Progenitor cell of endocrine pancreas (in vitro differentiated cells): ENCODE results near the gene PPP4R3B. TPM values are rescaled to one million over a fixed set of nuclear protein-coding genes. Genes with fewer than 3 reads are reported as not detected.
"Not testable (repeated sequence)": the region's sequence is repeated elsewhere in the genome, so short reads cannot be mapped to it uniquely, and the experiment has no call there.

ENCODE experiments used
- DNase-seq: peaks from one replicate; pipeline ENCODE4 v3.0.0; 2021; ENCODE audit warnings: low spot score; ENCODE audit not compliant: unreplicated experiment
- H3K27ac Mint-ChIP-seq: 2 replicates; pipeline ENCODE4 v1.8.0; 2021; ENCODE audit warnings: mild to moderate bottlenecking, moderate library complexity, mixed read lengths
- H3K27me3 Mint-ChIP-seq: 2 replicates; pipeline ENCODE4 v1.8.0; 2021; ENCODE audit warnings: mixed read lengths
- H3K36me3 Mint-ChIP-seq: 2 replicates; pipeline ENCODE4 v1.8.0; 2022; ENCODE audit warnings: mixed read lengths; ENCODE audit not compliant: insufficient read depth
- H3K4me1 Mint-ChIP-seq: 2 replicates; pipeline ENCODE4 v1.8.0; 2021; ENCODE audit warnings: low read depth, mixed read lengths
- H3K4me3 Mint-ChIP-seq: 2 replicates; pipeline ENCODE4 v1.8.0; 2021; ENCODE audit warnings: low read depth, mild to moderate bottlenecking, moderate library complexity, mixed read lengths
- H3K9me3 Mint-ChIP-seq: 2 replicates; pipeline ENCODE4 v1.8.0; 2021; ENCODE audit warnings: low read depth, mixed read lengths
- total RNA-seq: library from RNA; stranded (reverse); gene quantifications from 2 replicates; pipeline ENCODE4 v1.2.1, GENCODE V29; 2021
- TF ChIP-seq, protein P1 (sequence below): fragments of 200-600 bp; sonication (generic); IDR thresholded peaks from one replicate; pipeline ENCODE4 v1.5.0; 2021; ENCODE audit warnings: antibody characterized with exemption, mild to moderate bottlenecking; ENCODE audit not compliant: unreplicated experiment

PPP4R3B gene
- total RNA-seq, 1 donor from 2014 or later: 57.0 TPM

DNA sequence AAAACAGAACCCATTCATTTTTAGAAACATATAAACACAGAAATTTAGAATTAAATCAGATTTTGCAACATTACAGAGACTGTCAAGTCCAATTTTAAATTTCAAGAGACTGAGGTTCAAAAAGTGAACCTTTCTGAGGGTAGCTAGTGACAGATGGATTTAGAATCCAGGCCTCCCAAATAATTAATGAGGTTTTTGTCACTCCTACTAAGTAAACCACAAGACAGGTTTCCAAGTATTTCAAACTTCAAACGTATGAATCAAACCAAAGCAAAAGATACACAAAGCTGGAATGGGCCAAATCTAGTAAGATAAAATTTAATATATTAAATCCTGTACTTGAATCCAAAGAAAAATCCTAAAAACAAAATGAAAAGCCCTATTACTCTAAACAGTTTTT lies 25.3 kb downstream of the PPP4R3B start:
- TF ChIP-seq, protein P1, sequence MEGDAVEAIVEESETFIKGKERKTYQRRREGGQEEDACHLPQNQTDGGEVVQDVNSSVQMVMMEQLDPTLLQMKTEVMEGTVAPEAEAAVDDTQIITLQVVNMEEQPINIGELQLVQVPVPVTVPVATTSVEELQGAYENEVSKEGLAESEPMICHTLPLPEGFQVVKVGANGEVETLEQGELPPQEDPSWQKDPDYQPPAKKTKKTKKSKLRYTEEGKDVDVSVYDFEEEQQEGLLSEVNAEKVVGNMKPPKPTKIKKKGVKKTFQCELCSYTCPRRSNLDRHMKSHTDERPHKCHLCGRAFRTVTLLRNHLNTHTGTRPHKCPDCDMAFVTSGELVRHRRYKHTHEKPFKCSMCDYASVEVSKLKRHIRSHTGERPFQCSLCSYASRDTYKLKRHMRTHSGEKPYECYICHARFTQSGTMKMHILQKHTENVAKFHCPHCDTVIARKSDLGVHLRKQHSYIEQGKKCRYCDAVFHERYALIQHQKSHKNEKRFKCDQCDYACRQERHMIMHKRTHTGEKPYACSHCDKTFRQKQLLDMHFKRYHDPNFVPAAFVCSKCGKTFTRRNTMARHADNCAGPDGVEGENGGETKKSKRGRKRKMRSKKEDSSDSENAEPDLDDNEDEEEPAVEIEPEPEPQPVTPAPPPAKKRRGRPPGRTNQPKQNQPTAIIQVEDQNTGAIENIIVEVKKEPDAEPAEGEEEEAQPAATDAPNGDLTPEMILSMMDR: no peak
- DNase-seq: no peak
- no peak overlapping the region for H3K4me3 Mint-ChIP-seq

DNA sequence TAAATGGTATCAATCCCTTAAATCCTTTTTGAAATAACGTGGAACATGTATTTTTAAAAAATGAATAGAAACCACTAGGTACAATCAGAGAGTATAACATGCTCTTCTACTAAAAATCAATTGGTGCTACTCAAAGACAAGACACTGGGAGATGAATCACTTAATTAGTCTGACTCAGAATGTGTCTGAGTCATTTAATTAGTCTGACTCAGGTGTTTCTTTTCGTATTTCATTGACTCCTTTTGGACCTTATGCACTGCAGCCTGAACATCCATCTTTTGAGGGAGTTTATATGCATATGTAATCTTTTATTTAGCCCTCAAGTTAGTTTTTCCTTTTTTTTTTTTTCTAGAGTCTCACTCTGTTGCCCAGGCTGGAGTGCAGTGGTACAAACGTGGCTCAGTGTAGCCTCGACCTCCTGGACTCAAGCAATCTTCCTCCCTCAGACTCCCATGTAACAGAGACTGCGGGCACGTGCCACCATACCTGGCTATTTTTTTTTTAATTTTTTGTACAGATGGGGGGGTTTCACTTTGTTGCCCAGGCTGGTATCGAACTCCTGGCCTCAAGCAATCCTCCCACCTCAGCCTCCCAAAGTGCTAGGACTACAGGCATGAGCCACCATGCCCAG lies 26.5 kb downstream of the PPP4R3B start:
- DNase-seq: no peak
- Mint-ChIP-seq H3K27me3 (no peaks in the 10 kb centered on the region), H3K4me1 (no peaks in the 10 kb centered on the region), H3K9me3 (no peaks in the 10 kb centered on the region), H3K27ac (no peak overlapping the region), H3K36me3 (peaks cover 4% of the 10 kb centered on the region), H3K4me3 (no peak overlapping the region)
- TF ChIP-seq, protein P1: no peak

More for the DNA sequence above, 25.3 kb downstream of the PPP4R3B start:
- Mint-ChIP-seq H3K4me1 (no peaks in the 10 kb centered on the region), H3K27ac (peak overlapping the region; percentile 57), H3K9me3 (no peaks in the 10 kb centered on the region), H3K27me3 (no peaks in the 10 kb centered on the region), H3K36me3 (peaks cover 7% of the 10 kb centered on the region)

DNA sequence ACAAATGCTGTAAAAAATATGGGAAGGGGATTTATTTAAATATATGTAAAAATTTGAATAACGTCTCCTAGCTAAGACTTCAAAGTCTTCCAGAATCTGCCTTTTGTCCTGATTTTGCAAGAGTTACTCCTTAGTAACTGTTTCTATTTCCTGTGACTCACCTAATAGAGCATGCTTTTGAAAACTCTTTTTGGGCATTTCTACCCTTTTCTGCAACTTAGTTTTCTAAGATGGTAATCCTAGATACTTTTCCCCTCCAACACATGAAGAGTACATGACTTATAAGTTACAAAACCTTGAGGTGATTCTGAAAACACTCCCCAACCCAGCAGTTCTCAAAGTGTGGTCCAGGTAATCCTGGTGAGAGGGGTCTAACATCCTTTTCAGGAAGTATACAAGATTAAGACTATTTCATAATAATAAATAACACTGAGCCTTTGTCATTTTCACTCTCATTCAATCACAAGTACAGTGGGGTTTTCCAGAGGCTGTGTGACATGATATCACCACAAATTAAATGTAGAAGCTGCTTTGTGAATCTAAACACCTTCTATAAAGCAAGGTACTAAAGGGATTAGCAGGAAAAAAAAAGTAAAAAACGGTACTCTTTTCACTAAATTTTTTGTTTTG lies 31.9 kb downstream of the PPP4R3B start:
- Mint-ChIP-seq H3K4me3 (no peak overlapping the region), H3K36me3 (peaks cover 9% of the 10 kb centered on the region), H3K9me3 (no peaks in the 10 kb centered on the region), H3K27me3 (no peaks in the 10 kb centered on the region), H3K27ac (no peak overlapping the region), H3K4me1 (no peaks in the 10 kb centered on the region)
- TF ChIP-seq, protein P1: no peak
- DNase-seq: no peak

DNA sequence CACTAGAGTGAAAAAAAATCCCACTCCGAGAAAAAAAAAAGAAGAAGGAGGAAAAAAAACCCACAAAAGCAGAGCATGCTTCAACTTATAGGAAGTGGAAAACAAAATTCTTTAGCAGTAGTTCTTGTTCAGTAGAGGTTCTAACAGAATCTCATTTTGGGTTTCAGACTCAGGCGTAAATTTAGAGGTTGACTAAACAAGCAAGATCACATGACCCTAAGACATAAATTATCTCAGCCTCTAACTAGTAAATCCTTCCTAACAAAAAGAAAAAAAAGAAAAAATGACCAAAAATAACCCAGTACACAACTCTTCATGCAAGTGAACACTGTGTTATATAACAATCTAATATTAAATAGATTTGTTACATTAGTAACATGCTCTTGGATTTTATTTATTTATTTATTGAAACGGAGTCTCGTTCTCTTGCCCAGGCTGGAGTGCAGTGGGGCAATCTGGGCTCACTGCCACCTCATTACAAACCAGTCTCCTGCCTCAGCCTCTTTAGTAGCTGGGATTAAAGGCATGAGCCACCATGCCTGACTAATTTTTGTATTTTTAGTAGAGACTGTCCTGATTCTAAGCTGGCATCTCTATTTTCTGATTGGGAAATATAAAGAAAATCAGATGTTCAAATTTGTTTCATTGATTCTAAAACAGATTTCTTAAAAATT lies 35.4 kb downstream of the PPP4R3B start:
- H3K27ac Mint-ChIP-seq: peak overlapping the region; percentile 62
- peaks cover 17% of the 10 kb centered on the region for H3K36me3 Mint-ChIP-seq
- no peaks in the 10 kb centered on the region for H3K27me3 Mint-ChIP-seq
- TF ChIP-seq, protein P1: no peak
- no peak overlapping the region for H3K4me3 Mint-ChIP-seq
- DNase-seq: no peak
- peaks cover 2% of the 10 kb centered on the region for H3K4me1 Mint-ChIP-seq
- no peaks in the 10 kb centered on the region for H3K9me3 Mint-ChIP-seq

DNA sequence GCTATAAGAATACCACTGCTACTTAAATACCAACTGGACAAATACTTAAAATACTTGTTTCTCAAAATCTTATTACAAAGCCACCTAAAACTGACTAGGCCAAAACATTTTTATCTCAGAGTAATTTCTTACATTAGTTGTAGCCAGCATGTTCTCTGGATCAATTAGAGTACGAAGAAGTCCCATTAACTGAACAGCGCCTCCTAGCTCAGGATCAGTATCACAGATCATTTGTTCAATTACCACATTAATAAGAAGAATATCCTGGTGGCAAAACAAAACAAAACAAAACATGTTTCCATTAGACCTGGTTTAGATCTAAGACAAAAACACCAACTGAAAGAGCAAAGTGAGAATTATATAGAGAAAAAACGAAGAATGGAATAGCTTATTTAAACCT lies 36.0 kb downstream of the PPP4R3B start:
- H3K4me1 Mint-ChIP-seq: peaks cover 2% of the 10 kb centered on the region
- peaks cover 19% of the 10 kb centered on the region for H3K36me3 Mint-ChIP-seq
- H3K9me3 Mint-ChIP-seq: no peaks in the 10 kb centered on the region
- TF ChIP-seq, protein P1: peak; percentile 37
- DNase-seq: no peak
- H3K27me3 Mint-ChIP-seq: no peaks in the 10 kb centered on the region
- peak overlapping the region; percentile 35 for H3K27ac Mint-ChIP-seq
- H3K4me3 Mint-ChIP-seq: no peak overlapping the region

DNA sequence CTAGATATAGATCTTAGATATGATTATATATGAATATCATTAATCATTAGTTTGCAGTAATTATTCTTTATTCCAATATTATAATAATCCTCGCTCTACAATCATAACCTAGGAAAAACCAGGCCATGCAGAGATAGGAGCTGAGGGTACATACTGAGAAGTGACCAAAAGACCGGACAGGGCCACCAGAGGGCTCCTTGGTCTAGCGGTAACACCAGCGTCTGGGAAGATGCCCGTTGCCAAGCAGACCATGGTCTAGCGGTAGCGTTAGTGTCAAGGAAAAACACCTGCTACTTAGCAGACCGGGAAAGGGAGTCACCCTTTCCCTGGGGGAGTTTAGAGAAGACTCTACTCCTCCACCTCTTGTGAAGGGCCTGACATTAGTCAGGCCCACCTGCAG lies 48.4 kb downstream of the PPP4R3B start:
- not testable (repeated sequence) for H3K27me3 Mint-ChIP-seq, H3K4me3 Mint-ChIP-seq, H3K9me3 Mint-ChIP-seq, H3K27ac Mint-ChIP-seq, DNase-seq, H3K4me1 Mint-ChIP-seq
- peaks cover 32% of the 10 kb centered on the region for H3K36me3 Mint-ChIP-seq
